ENCODE data around the gene H3-3A.

The H3-3A gene

GRCh38 chr1:226063224-226063976 lies 884 bp downstream of the H3-3A start:
- TF ChIP-seq CTCF (IDR thresholded peaks at IDR 0.05; ENCODE audit: low read depth, low read length), result no peak
- peak overlapping the region; percentile 98 for H3K27ac ChIP-seq
- H3K27me3 ChIP-seq (ENCODE audit: insufficient read depth, low read depth, severe bottlenecking), result no peaks in the 10 kb centered on the region
- H3K4me3 ChIP-seq (ENCODE audit: low read depth, low read length), result peak overlapping the region; percentile 79
- no peak for DNase-seq
- no peaks in the 10 kb centered on the region for H3K9me3 ChIP-seq (ENCODE audit: severe bottlenecking)
- peaks cover 28% of the 10 kb centered on the region for H3K36me3 ChIP-seq

GRCh38 chr1:226063977-226064815 lies 1.7 kb downstream of the H3-3A start:
- no peak for DNase-seq
- H3K36me3 ChIP-seq, result peaks cover 30% of the 10 kb centered on the region
- H3K27me3 ChIP-seq (ENCODE audit: insufficient read depth, low read depth, severe bottlenecking), result no peaks in the 10 kb centered on the region
- peak overlapping the region; percentile 98 for H3K27ac ChIP-seq
- peak overlapping the region; percentile 79 for H3K4me3 ChIP-seq (ENCODE audit: low read depth, low read length)
- H3K9me3 ChIP-seq (ENCODE audit: severe bottlenecking), result no peaks in the 10 kb centered on the region
- TF ChIP-seq CTCF (IDR thresholded peaks at IDR 0.05; ENCODE audit: low read depth, low read length), result 0 out of 2 replicates have a peak, but pooled peaks have one; percentile 12

GRCh38 chr1:226064816-226065248 lies 2.3 kb downstream of the H3-3A start:
- peaks cover 37% of the 10 kb centered on the region for H3K36me3 ChIP-seq
- H3K9me3 ChIP-seq (ENCODE audit: severe bottlenecking), result no peaks in the 10 kb centered on the region
- TF ChIP-seq CTCF (IDR thresholded peaks at IDR 0.05; ENCODE audit: low read depth, low read length), result peak; percentile 40
- H3K4me3 ChIP-seq (ENCODE audit: low read depth, low read length), result peak overlapping the region; percentile 21
- no peak for DNase-seq
- no peak overlapping the region for H3K27ac ChIP-seq
- no peaks in the 10 kb centered on the region for H3K27me3 ChIP-seq (ENCODE audit: insufficient read depth, low read depth, severe bottlenecking)

GRCh38 chr1:226066415-226067078 lies 4.0 kb downstream of the H3-3A start:
- H3K27ac ChIP-seq, result no peak overlapping the region
- no peaks in the 10 kb centered on the region for H3K27me3 ChIP-seq (ENCODE audit: insufficient read depth, low read depth, severe bottlenecking)
- no peaks in the 10 kb centered on the region for H3K9me3 ChIP-seq (ENCODE audit: severe bottlenecking)
- peaks cover 47% of the 10 kb centered on the region for H3K36me3 ChIP-seq
- TF ChIP-seq CTCF (IDR thresholded peaks at IDR 0.05; ENCODE audit: low read depth, low read length), result no peak
- no peak overlapping the region for H3K4me3 ChIP-seq (ENCODE audit: low read depth, low read length)
- DNase-seq, result no peak

- H3K27ac ChIP-seq, result no peak overlapping the region
- H3K36me3 ChIP-seq, result peaks cover 54% of the 10 kb centered on the region
- no peak for TF ChIP-seq CTCF (IDR thresholded peaks at IDR 0.05; ENCODE audit: low read depth, low read length)
- no peak overlapping the region for H3K4me3 ChIP-seq (ENCODE audit: low read depth, low read length)
- H3K27me3 ChIP-seq (ENCODE audit: insufficient read depth, low read depth, severe bottlenecking), result no peaks in the 10 kb centered on the region
- DNase-seq, result no peak
- H3K9me3 ChIP-seq (ENCODE audit: severe bottlenecking), result no peaks in the 10 kb centered on the region
These were observed 7.4 kb downstream of the H3-3A start for GRCh38 chr1:226069811-226070489.

Measured in WERI-Rb-1 (cell line).